Activated B cell treated with CpG ODN at 0.5 μM for 24 hours (primary cell): ENCODE measurements around the gene DAAM1. TPM values are rescaled to one million over a fixed set of nuclear protein-coding genes. Genes with fewer than 3 reads are reported as not detected.

ENCODE experiments used
- ATAC-seq: fragments of 200-7000 bp; cut with Tn5 transposase; one replicate; pipeline ENCODE4 v1.10.0; 2021; ENCODE audit warnings: low read depth, mild to moderate bottlenecking, moderate library complexity
- CTCF ChIA-PET: fragments of 350-600 bp; sonication (Branson Sonifier 250); formaldehyde crosslinking; loops from one replicate; lab custom pipeline; 2021; ENCODE audit warnings: antibody characterized with exemption; lab: Charles Lee
- POLR2A ChIA-PET: fragments of 350-600 bp; sonication (Branson Sonifier 250); formaldehyde crosslinking; loops from one replicate; lab custom pipeline; 2021; ENCODE audit warnings: antibody characterized with exemption; lab: Charles Lee
- DNase-seq: peaks from one replicate; pipeline ENCODE4 v3.0.0; 2022
- H3K27ac Mint-ChIP-seq: one replicate; pipeline ENCODE4 v1.8.0; 2020; ENCODE audit warnings: mixed read lengths
- H3K27me3 Mint-ChIP-seq: one replicate; pipeline ENCODE4 v1.8.0; 2021; ENCODE audit warnings: mixed read lengths
- H3K36me3 Mint-ChIP-seq: one replicate; pipeline ENCODE4 v1.8.0; 2021; ENCODE audit warnings: low read depth, mixed read lengths
- H3K4me1 Mint-ChIP-seq: one replicate; pipeline ENCODE4 v1.8.0; 2021; ENCODE audit warnings: mixed read lengths
- H3K4me3 Mint-ChIP-seq: one replicate; pipeline ENCODE4 v1.8.0; 2020; ENCODE audit warnings: mild to moderate bottlenecking, mixed read lengths
- H3K9me3 Mint-ChIP-seq: one replicate; pipeline ENCODE4 v1.8.0; 2020; ENCODE audit warnings: mixed read lengths
- intact Hi-C: fragments of 100-400 bp; cut with micrococcal nuclease; formaldehyde crosslinking; loops from one replicate; pipeline ENCODE4 v1.15.1; 2024
- total RNA-seq: library from RNA; stranded (reverse); gene quantifications from 2 replicates; pipeline ENCODE4 v1.2.3, GENCODE V29; 2022
- TF ChIP-seq, protein P1 (sequence below): fragments of 200-600 bp; IDR thresholded peaks from one replicate; pipeline ENCODE4 v1.8.0; 2022; ENCODE audit warnings: antibody characterized with exemption, mild to moderate bottlenecking

The DAAM1 gene
- total RNA-seq, 1 donor from 2014 or later: 38.7 TPM

DNA sequence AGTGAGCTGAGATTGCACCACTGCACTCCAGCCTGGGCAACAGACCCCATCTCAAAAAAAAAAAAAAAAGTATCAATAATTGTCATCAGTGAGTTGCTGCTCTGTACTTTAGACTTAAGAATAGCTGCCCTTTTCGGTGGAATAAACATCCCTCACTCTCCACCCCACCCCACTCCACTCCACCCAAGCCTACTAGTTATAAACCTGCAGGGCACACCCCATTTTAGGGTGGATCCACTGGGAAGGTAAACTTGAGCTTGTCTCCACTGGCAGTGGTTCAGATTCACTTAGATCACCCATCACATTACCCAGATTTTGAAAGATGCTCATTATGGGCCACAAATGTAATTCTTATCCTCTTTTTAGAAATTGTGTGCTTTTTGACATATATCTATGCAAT is 170.3 kb downstream of the DAAM1 start:
- ATAC-seq (no peak), DNase-seq (no peak)
- Mint-ChIP-seq H3K27me3 (no peaks in the 10 kb centered on the region), H3K9me3 (no peaks in the 10 kb centered on the region), H3K4me3 (no peak overlapping the region), H3K4me1 (peaks cover 84% of the 10 kb centered on the region), H3K36me3 (peaks cover 19% of the 10 kb centered on the region), H3K27ac (no peak overlapping the region)
- intact Hi-C loops: loop anchor here (10.0 kb wide), 1 partner anchor 234 kb away; no protein-coding TSS in a partner anchor
- POLR2A ChIA-PET: interaction anchor here (0.7 kb wide), 1 partner anchor 58 kb away, joined by 6 read pairs; no protein-coding TSS in a partner anchor
- CTCF ChIA-PET: no interaction called here
- TF ChIP-seq, protein P1, sequence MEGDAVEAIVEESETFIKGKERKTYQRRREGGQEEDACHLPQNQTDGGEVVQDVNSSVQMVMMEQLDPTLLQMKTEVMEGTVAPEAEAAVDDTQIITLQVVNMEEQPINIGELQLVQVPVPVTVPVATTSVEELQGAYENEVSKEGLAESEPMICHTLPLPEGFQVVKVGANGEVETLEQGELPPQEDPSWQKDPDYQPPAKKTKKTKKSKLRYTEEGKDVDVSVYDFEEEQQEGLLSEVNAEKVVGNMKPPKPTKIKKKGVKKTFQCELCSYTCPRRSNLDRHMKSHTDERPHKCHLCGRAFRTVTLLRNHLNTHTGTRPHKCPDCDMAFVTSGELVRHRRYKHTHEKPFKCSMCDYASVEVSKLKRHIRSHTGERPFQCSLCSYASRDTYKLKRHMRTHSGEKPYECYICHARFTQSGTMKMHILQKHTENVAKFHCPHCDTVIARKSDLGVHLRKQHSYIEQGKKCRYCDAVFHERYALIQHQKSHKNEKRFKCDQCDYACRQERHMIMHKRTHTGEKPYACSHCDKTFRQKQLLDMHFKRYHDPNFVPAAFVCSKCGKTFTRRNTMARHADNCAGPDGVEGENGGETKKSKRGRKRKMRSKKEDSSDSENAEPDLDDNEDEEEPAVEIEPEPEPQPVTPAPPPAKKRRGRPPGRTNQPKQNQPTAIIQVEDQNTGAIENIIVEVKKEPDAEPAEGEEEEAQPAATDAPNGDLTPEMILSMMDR: no peak

DNA sequence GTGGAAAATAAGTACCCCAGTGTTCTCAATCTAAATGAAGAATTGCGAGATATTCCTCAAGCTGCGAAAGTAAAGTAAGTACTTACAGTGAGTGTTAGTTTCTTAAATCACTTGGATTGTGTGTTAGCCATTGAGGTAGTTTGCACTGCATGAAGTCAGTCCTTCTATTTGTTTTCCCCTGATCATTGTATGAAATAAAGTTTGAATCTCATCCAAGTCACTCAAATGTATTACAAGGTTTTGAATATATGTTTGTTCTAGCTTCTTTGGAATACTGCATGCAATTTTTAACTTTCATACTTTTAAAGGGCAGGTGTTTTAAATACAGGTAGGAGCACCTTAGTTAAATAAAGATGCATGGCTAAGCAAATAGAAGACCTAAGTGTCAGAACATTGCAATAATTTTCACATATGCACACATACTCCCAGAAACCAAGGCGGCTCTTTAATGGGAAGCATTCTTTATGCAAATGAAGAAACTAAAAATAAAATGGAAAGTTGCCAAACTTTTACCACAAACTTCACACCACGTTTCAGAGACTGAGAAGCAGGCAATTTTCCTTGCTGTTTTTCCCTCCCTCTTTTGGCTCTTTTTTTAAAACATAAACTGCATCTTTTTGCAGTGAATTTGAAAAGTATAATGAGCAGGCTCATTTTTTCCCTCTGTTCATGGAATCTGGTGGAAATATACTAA is 171.1 kb downstream of the DAAM1 start:
- H3K36me3 Mint-ChIP-seq: peaks cover 20% of the 10 kb centered on the region
- peak overlapping the region; percentile 25 for H3K4me3 Mint-ChIP-seq
- H3K9me3 Mint-ChIP-seq: no peaks in the 10 kb centered on the region
- TF ChIP-seq, protein P1: no peak
- peaks cover 76% of the 10 kb centered on the region for H3K4me1 Mint-ChIP-seq
- DNase-seq (no peak), ATAC-seq (no peak)
- H3K27me3 Mint-ChIP-seq: no peaks in the 10 kb centered on the region
- POLR2A ChIA-PET: no interaction called here
- H3K27ac Mint-ChIP-seq: no peak overlapping the region
- intact Hi-C loops: loop anchor here (10.0 kb wide), 1 partner anchor 235 kb away; no protein-coding TSS in a partner anchor
- CTCF ChIA-PET: no interaction called here

DNA sequence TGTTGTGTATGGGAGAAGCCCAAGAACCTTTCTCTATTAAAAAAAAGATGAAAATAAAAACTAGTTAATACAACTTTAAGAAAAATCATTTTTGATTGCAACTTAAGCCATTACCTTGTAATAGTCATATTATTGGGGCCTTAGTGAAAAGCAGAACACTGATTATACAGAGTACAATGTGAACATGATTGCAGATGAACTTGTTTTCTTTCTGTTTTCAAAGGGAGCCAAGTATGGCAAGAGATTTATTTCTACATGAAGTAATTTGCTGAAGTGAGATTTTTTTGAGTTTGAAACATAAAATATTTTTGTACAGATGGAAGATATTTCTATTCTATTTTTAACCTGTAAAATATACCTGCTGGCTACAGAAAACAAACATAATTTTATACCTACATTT is 171.8 kb downstream of the DAAM1 start:
- POLR2A ChIA-PET: no interaction called here
- no peak for DNase-seq
- CTCF ChIA-PET: no interaction called here
- intact Hi-C loops: no loop called here
- no peak for ATAC-seq
- Mint-ChIP-seq H3K9me3 (no peaks in the 10 kb centered on the region), H3K4me3 (no peak overlapping the region), H3K36me3 (peaks cover 21% of the 10 kb centered on the region), H3K27ac (peak overlapping the region; percentile 35), H3K27me3 (no peaks in the 10 kb centered on the region), H3K4me1 (peaks cover 70% of the 10 kb centered on the region)
- TF ChIP-seq, protein P1: no peak

DNA sequence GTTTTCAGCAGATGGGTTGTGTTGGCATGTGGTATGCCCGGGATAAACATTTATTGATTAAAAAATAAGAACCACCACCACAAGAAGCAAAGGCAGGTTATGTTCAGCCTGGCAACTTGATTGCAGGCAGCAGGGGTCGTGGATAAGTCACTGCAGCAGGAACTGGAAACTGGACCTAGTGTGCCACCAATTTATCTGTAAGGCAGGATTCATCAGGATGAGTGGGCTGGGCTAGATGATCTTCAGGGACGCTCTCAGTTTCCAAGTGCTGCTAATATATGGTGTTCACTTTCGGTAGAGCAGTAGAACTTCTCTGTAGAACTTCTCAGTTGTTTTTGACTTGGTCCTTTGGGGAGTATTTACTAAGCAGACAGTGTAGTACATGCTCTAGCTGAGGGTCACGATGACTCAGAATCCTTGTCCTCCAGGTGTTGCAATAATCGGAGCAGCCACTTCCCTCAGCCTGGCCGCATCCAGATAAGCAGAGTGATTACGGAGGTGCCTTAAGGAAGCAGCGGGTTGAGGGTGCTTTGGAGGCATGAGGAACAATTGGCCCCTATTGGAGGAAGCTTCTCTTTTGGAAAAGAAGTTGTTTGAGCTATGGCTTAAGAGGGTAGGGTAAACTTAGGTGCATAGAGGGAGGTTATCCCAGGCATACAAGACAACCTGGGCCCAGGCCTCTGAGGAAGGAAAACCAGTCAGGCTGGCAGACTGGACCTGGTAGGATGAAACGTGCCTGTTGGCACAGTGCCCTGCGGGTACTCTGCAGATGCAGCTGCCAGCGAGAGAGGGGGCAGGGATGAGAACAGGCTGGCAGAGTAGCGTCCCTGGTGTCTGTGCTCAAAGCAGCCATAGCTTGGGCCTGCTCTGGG is 172.7 kb downstream of the DAAM1 start:
- CTCF ChIA-PET: no interaction called here

More for the DNA sequence above, 172.7 kb downstream of the DAAM1 start:
- peaks cover 62% of the 10 kb centered on the region for H3K4me1 Mint-ChIP-seq
- intact Hi-C loops: no loop called here
- no peaks in the 10 kb centered on the region for H3K27me3 Mint-ChIP-seq
- POLR2A ChIA-PET: interaction anchor here (1.3 kb wide), 1 partner anchor 172 kb away, joined by 5 read pairs; the partner anchor contains the start of gene DAAM1
- DNase-seq: no peak
- H3K27ac Mint-ChIP-seq: peak overlapping the region; percentile 35
- H3K9me3 Mint-ChIP-seq: no peaks in the 10 kb centered on the region
- peak overlapping the region; percentile 54 for H3K4me3 Mint-ChIP-seq
- peaks cover 19% of the 10 kb centered on the region for H3K36me3 Mint-ChIP-seq
- TF ChIP-seq, protein P1: no peak
- no peak for ATAC-seq
